Mucosa of descending colon (tissue), 3 donors: ENCODE data around the gene MACF1. TPM values are rescaled to one million over a fixed set of nuclear protein-coding genes. Genes with fewer than 3 reads are reported as not detected.

Experiments
- ATAC-seq: fragments of 200-7000 bp; cut with Tn5 transposase; one replicate; pipeline ENCODE4 v1.9.1; 2020; ENCODE audit warnings: mild to moderate bottlenecking, moderate library complexity
- DNase-seq, 3 donors: peaks; one replicate each; pipeline ENCODE4 v3.0.0-alpha.2; 2020
- H3K36me3 ChIP-seq: fragments of 200-600 bp; one replicate; pipeline ENCODE4 v1.8.0; 2021; ENCODE audit warnings: low read depth, mild to moderate bottlenecking
- H3K4me1 ChIP-seq: fragments of 200-600 bp; one replicate; pipeline ENCODE4 v1.8.0; 2021; ENCODE audit warnings: low read depth, mild to moderate bottlenecking
- H3K4me3 ChIP-seq: fragments of 200-600 bp; one replicate; pipeline ENCODE4 v1.8.0; 2021; ENCODE audit warnings: mild to moderate bottlenecking
- H3K9me3 ChIP-seq: fragments of 200-600 bp; one replicate; pipeline ENCODE4 v1.8.0; 2021; ENCODE audit warnings: mild to moderate bottlenecking
- CTCF ChIP-seq: fragments of 200-600 bp; IDR thresholded peaks from one replicate; pipeline ENCODE4 v1.8.0; 2022; ENCODE audit warnings: antibody characterized with exemption, mild to moderate bottlenecking
- intact Hi-C, 2 donors: fragments of 100-400 bp; cut with DNase I in 1 of 2; cut with micrococcal nuclease in 1 of 2; formaldehyde crosslinking; loops; one replicate each; pipeline versions ENCODE4 v1.11.0 to v1.11.1; 2022; cut with DNase I, micrococcal nuclease
- total RNA-seq, 3 donors: library from RNA; stranded (reverse); fragmentation: NEBNext Ultra II Directional in 2 of 3; extraction: Animal tissue kit (Norgen Biotek cat#: 25700) in 2 of 3; gene quantifications; one replicate each; pipeline versions ENCODE4 v1.2.1 to v1.2.4, GENCODE V29; 2021 to 2023
- donor health status: DM: no; HTN: no; CAD: no; lungs with moderate emphysema.
- donor health status: DM: no; HTN: no; CAD: no.
- donor health status: DM: no; HTN: yes; CAD: no.

Gene MACF1
- total RNA-seq, 3 donors from 2014 or later = 146 to 362 (median 156) TPM

- ATAC-seq = no peak
- Histone ChIP-seq H3K36me3 (no peaks in the 10 kb centered on the region), H3K9me3 (no peaks in the 10 kb centered on the region), H3K4me3 (no peak overlapping the region), H3K4me1 (peaks cover 7% of the 10 kb centered on the region)
- no peak for DNase-seq
- TF ChIP-seq CTCF = no peak
- intact Hi-C loops = no loop called here
Observed at GRCh38 chr1:39226836-39227235, 22.3 kb downstream of the MACF1 start.

- Histone ChIP-seq H3K9me3 (no peaks in the 10 kb centered on the region), H3K4me1 (peaks cover 7% of the 10 kb centered on the region), H3K4me3 (no peak overlapping the region), H3K36me3 (no peaks in the 10 kb centered on the region)
- TF ChIP-seq CTCF = no peak
- intact Hi-C loops = no loop called here
- no peak for ATAC-seq
- DNase-seq = no peak
Observed at GRCh38 chr1:39228252-39228651, 23.8 kb downstream of the MACF1 start.

- intact Hi-C loops = no loop called here
- H3K36me3 ChIP-seq = no peaks in the 10 kb centered on the region
- H3K9me3 ChIP-seq = no peaks in the 10 kb centered on the region
- H3K4me3 ChIP-seq = no peak overlapping the region
- ATAC-seq (no peak), DNase-seq (no peak)
- no peak for TF ChIP-seq CTCF
- peaks cover 7% of the 10 kb centered on the region for H3K4me1 ChIP-seq
Observed at GRCh38 chr1:39229504-39229903, 25.0 kb downstream of the MACF1 start.

GRCh38 chr1:39230261-39231190, 26.0 kb downstream of the MACF1 start:
- Histone ChIP-seq H3K9me3 (no peaks in the 10 kb centered on the region), H3K4me1 (peaks cover 7% of the 10 kb centered on the region), H3K4me3 (no peak overlapping the region), H3K36me3 (no peaks in the 10 kb centered on the region)
- intact Hi-C loops = no loop called here
- TF ChIP-seq CTCF = no peak
- DNase-seq (peak in 1 of 3 donors; percentile 14), ATAC-seq (peak; percentile 79)

GRCh38 chr1:39236971-39237370, 32.5 kb downstream of the MACF1 start:
- DNase-seq (no peak), ATAC-seq (no peak)
- intact Hi-C loops = no loop called here
- Histone ChIP-seq H3K4me3 (no peak overlapping the region), H3K4me1 (no peaks in the 10 kb centered on the region), H3K9me3 (no peaks in the 10 kb centered on the region), H3K36me3 (no peaks in the 10 kb centered on the region)
- TF ChIP-seq CTCF = no peak
